WTC11 (cell line): ENCODE data around the gene PIK3CB. TPM values are rescaled to one million over a fixed set of nuclear protein-coding genes. Genes with fewer than 3 reads are reported as not detected.

Experiments used
- ATAC-seq: fragments of 200-7000 bp; cut with Tn5 transposase; 2 replicates; pipeline ENCODE4 v1.10.0; 2021; ENCODE audit warnings: mild to moderate bottlenecking, moderate library complexity
- CTCF ChIA-PET: fragments of 300-600 bp; sonication (Branson Sonifier 250); formaldehyde crosslinking; loops from one replicate; lab custom pipeline; 2021; ENCODE audit warnings: antibody characterized with exemption; lab: Charles Lee
- POLR2A ChIA-PET: fragments of 350-600 bp; sonication (Branson Sonifier 250); formaldehyde crosslinking; loops from one replicate; lab custom pipeline; 2021; ENCODE audit warnings: antibody characterized with exemption; lab: Charles Lee
- DNase-seq: peaks from one replicate; pipeline ENCODE4 v3.0.0; 2021; ENCODE audit warnings: low spot score
- H3K27ac Mint-ChIP-seq: 2 replicates; pipeline ENCODE4 v1.8.0; 2021; ENCODE audit warnings: mixed read lengths
- H3K27me3 Mint-ChIP-seq: 2 replicates; pipeline ENCODE4 v1.8.0; 2021; ENCODE audit warnings: low read depth, mild to moderate bottlenecking, moderate library complexity, mixed read lengths
- H3K36me3 Mint-ChIP-seq: 2 replicates; pipeline ENCODE4 v1.8.0; 2021; ENCODE audit warnings: mixed read lengths
- H3K4me1 Mint-ChIP-seq: 2 replicates; pipeline ENCODE4 v1.8.0; 2022; ENCODE audit warnings: mixed read lengths
- H3K4me3 Mint-ChIP-seq: 2 replicates; pipeline ENCODE4 v1.8.0; 2021; ENCODE audit warnings: mild to moderate bottlenecking, moderate library complexity, mixed read lengths
- H3K9me3 Mint-ChIP-seq: 2 replicates; pipeline ENCODE4 v1.8.0; 2021; ENCODE audit warnings: mixed read lengths
- ATF3 ChIP-seq: sonication (generic); formaldehyde crosslinking; conservative IDR thresholded peaks from 2 replicates; pipeline ENCODE4 v1.8.1; 2022; ENCODE audit warnings: mild to moderate bottlenecking, missing genetic modification reagents
- CBFB ChIP-seq: sonication (generic); formaldehyde crosslinking; IDR thresholded peaks from 2 replicates; pipeline ENCODE4 v1.8.1; 2022; ENCODE audit warnings: mild to moderate bottlenecking, low read depth, missing genetic modification reagents
- CDX4 ChIP-seq: fragments of 250-450 bp; sonication (Bioruptor Pico); IDR thresholded peaks from 2 replicates; pipeline ENCODE4 v1.9.0; 2021; ENCODE audit warnings: moderate library complexity, mild to moderate bottlenecking, inconsistent platforms, borderline replicate concordance
- ERG ChIP-seq: fragments of 250-450 bp; sonication (Bioruptor Pico); IDR thresholded peaks from 2 replicates; pipeline ENCODE4 v1.8.0; 2021; ENCODE audit warnings: mild to moderate bottlenecking
- FOXJ3 ChIP-seq: sonication (generic); formaldehyde crosslinking; IDR thresholded peaks from 2 replicates; pipeline ENCODE4 v1.9.0; 2021; ENCODE audit warnings: missing genetic modification reagents, mild to moderate bottlenecking, borderline replicate concordance
- FOXP4 ChIP-seq: sonication (generic); formaldehyde crosslinking; IDR thresholded peaks from 2 replicates; pipeline ENCODE4 v1.8.0; 2022; ENCODE audit warnings: mild to moderate bottlenecking, missing genetic modification reagents
- JUN ChIP-seq: sonication (generic); formaldehyde crosslinking; IDR thresholded peaks from 2 replicates; pipeline ENCODE4 v1.8.0; 2023; ENCODE audit warnings: mild to moderate bottlenecking, missing genetic modification reagents
- NFATC4 ChIP-seq: fragments of 250-450 bp; sonication (Bioruptor Pico); IDR thresholded peaks from 2 replicates; pipeline ENCODE4 v1.9.0; 2021; ENCODE audit warnings: mild to moderate bottlenecking
- NFYB ChIP-seq: sonication (generic); formaldehyde crosslinking; conservative IDR thresholded peaks from 2 replicates; pipeline ENCODE4 v1.8.0; 2022; ENCODE audit warnings: low read depth, missing genetic modification reagents
- NR1H2 ChIP-seq: sonication (generic); formaldehyde crosslinking; IDR thresholded peaks from 2 replicates; pipeline ENCODE4 v1.9.0; 2021; ENCODE audit warnings: mild to moderate bottlenecking, moderate library complexity, missing genetic modification reagents
- NR3C1 ChIP-seq: sonication (generic); formaldehyde crosslinking; conservative IDR thresholded peaks from 2 replicates; pipeline ENCODE4 v1.8.1; 2023; ENCODE audit warnings: low read depth, mild to moderate bottlenecking, missing genetic modification reagents
- STAT6 ChIP-seq: sonication (generic); formaldehyde crosslinking; conservative IDR thresholded peaks from 2 replicates; pipeline ENCODE4 v1.8.1; 2023; ENCODE audit warnings: mild to moderate bottlenecking, low read depth, missing genetic modification reagents, moderate library complexity
- ZBTB43 ChIP-seq: sonication (generic); formaldehyde crosslinking; IDR thresholded peaks from 2 replicates; pipeline ENCODE4 v1.8.1; 2023; ENCODE audit warnings: mild to moderate bottlenecking, missing genetic modification reagents
- ZMAT4 ChIP-seq: fragments of 250-450 bp; sonication (Bioruptor Pico); IDR thresholded peaks from 2 replicates; pipeline ENCODE4 v1.9.0; 2021; ENCODE audit warnings: mild to moderate bottlenecking
- ZNF138 ChIP-seq: sonication (generic); formaldehyde crosslinking; conservative IDR thresholded peaks from 2 replicates; pipeline ENCODE4 v1.8.1; 2022; ENCODE audit warnings: mild to moderate bottlenecking, moderate library complexity, missing genetic modification reagents
- ZNF512 ChIP-seq: sonication (generic); formaldehyde crosslinking; IDR thresholded peaks from 2 replicates; pipeline ENCODE4 v1.8.1; 2022; ENCODE audit warnings: missing genetic modification reagents, borderline replicate concordance
- total RNA-seq: library from RNA; stranded (reverse); gene quantifications from 3 replicates; pipeline ENCODE4 v1.2.3, GENCODE V29; 2021

Gene PIK3CB
- total RNA-seq, 1 experiment from 2014 or later = 36.0 TPM

GRCh38 chr3:138682648-138683047 is 152.1 kb downstream of the PIK3CB start:
- ChIA-PET POLR2A (no interaction called here), CTCF (interaction anchor here (0.9 to 1.0 kb wide), 2 partner anchors 88 to 203 kb away, joined by 3 to 6 read pairs; no protein-coding TSS in a partner anchor)
- H3K36me3 Mint-ChIP-seq = peaks cover 29% of the 10 kb centered on the region
- H3K4me1 Mint-ChIP-seq = no peaks in the 10 kb centered on the region
- TF ChIP-seq FOXP4 (CRISPR knock-in tag) = no peak
- TF ChIP-seq FOXJ3 (CRISPR knock-in tag) = no peak
- TF ChIP-seq NFATC4 = no peak
- no peak for TF ChIP-seq NFYB (CRISPR knock-in tag)
- no peak for TF ChIP-seq JUN
- TF ChIP-seq CDX4 (CRISPR knock-in tag) = no peak
- no peak for TF ChIP-seq ZMAT4 (CRISPR knock-in tag)
- TF ChIP-seq CBFB = no peak
- TF ChIP-seq NR3C1 = no peak
- no peak for TF ChIP-seq ZNF512 (CRISPR knock-in tag)
- no peak for TF ChIP-seq ERG (CRISPR knock-in tag)
- TF ChIP-seq NR1H2 (CRISPR knock-in tag) = no peak
- TF ChIP-seq STAT6 (CRISPR knock-in tag) = no peak
- TF ChIP-seq ATF3 (CRISPR knock-in tag) = no peak
- TF ChIP-seq ZBTB43 (CRISPR knock-in tag) = no peak
- TF ChIP-seq ZNF138 = no peak
- no peaks in the 10 kb centered on the region for H3K9me3 Mint-ChIP-seq
- H3K27ac Mint-ChIP-seq = no peak overlapping the region
- DNase-seq (no peak), ATAC-seq (no peak)
- no peak overlapping the region for H3K4me3 Mint-ChIP-seq
- no peaks in the 10 kb centered on the region for H3K27me3 Mint-ChIP-seq
